Muscle of leg (tissue), 11 donors: ENCODE measurements around the gene VILL. TPM values are rescaled to one million over a fixed set of nuclear protein-coding genes. Genes with fewer than 3 reads are reported as not detected.
"Not testable (repeated sequence)": the region's sequence is repeated elsewhere in the genome, so short reads cannot be mapped to it uniquely, and the experiment has no call there.

Experiments
- DNase-seq: peaks from one replicate; pipeline ENCODE4 v3.0.0; 2013
- H3K27ac ChIP-seq: one replicate; pipeline ENCODE4 v1.5.1; 2013; ENCODE audit warnings: mild to moderate bottlenecking, low read length, control low read depth
- H3K27me3 ChIP-seq: one replicate; pipeline ENCODE4 v1.6.1; 2013; ENCODE audit warnings: low read length; ENCODE audit not compliant: control insufficient read depth, insufficient read depth
- H3K36me3 ChIP-seq: one replicate; pipeline ENCODE4 v1.6.1; 2013; ENCODE audit warnings: low read length; ENCODE audit not compliant: control insufficient read depth, insufficient read depth
- H3K4me1 ChIP-seq: one replicate; pipeline ENCODE4 v1.6.1; 2013; ENCODE audit warnings: low read length; ENCODE audit not compliant: control insufficient read depth, insufficient read depth
- H3K4me3 ChIP-seq: one replicate; pipeline ENCODE4 v1.5.1; 2013; ENCODE audit warnings: low read length, control low read depth
- H3K9me3 ChIP-seq: replicated peaks from 2 replicates; pipeline ENCODE4 v1.6.1; 2013; ENCODE audit warnings: low read depth, low read length; ENCODE audit not compliant: control insufficient read depth
- WGBS: methylation state at CpG from one replicate; pipeline ENCODE4 v1.1.5; 2013; ENCODE audit warnings: missing lambda C conversion rate; ENCODE audit not compliant: insufficient coverage; 5-methylcytosine and 5-hydroxymethylcytosine counted together
- polyA plus RNA-seq, 8 donors: library from polyadenylated mRNA; unstranded; fragments of 120-200 nt; gene quantifications; one replicate each; pipeline versions ENCODE4 v1.2.1 to v1.2.3, GENCODE V29; 2013; ENCODE audit warnings: inconsistent platforms in 1 of 8, low replicate concordance in 1 of 8; ENCODE audit not compliant: insufficient read length in 8 of 8, insufficient read depth in 1 of 8
- total RNA-seq: library from RNA; stranded (reverse); fragments of 120-200 nt; gene quantifications from one replicate; pipeline ENCODE4 v1.2.4, GENCODE V29; 2013

Gene VILL
- total and polyA plus RNA-seq, 9 donors = 3.7 to 10.4 (median 7.2) TPM

DNA sequence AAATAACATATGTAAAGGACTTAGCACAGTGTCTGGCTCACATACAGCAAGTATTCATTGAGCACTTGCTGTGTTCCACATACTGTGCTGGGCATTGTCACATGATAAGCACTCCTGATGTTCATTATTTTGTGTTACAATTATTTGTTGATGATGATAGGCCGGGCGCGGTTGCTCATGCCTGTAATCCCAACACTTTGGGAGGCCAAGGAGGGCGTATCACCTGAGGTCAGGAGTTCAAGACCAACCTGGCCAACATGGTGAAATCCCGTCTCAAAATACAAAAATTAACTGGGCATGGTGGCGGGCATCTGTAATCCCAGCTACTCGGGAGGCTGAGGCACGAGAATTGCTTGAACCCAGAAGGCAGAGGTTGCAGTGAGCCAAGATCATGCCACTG lies 18.5 kb upstream of the VILL start:
- not testable (repeated sequence) for DNase-seq, H3K27me3 ChIP-seq, H3K9me3 ChIP-seq, H3K27ac ChIP-seq, H3K4me3 ChIP-seq
- peaks cover 37% of the 10 kb centered on the region for H3K36me3 ChIP-seq
- 94% methylated on average over 8 of the region's 8 CpGs for WGBS
- H3K4me1 ChIP-seq = peaks cover 41% of the 10 kb centered on the region

DNA sequence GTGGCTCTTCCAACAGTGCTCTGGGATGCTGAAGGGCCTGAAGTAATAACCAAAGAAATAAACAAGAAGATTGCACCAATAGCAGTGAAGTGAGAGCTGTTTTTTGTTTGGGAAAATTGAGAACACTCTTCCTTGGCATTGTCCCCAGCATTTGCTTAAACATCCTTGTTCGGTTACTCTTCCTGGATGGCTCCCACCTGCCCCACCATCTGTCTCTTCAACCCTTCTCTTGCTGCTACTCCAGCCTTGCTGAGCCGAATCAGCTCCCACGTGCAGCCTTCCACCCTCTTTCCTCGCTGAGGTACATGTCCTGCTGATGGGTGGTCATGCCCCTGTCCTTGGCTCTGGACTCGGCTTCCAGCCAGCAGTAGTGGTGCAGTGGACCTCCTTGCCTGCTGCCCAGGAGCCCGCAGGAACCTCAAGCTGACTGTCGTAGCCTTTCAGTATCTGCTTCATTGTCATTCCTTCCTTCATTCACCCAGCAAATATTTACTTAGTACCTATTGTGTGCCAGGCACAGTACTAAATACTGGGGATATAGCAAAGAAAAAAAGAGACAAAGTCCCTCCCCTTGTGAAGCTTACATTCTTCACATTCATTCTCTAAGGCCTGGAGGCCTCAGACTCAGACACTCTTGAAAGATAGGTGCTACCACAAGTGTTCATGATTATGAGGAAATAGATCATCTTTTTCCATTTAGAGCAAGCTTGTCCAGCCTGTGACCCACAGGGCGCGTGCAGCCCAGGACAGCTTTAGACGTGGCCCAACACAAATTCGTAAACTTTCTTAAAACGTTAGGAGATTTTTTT lies 17.1 kb upstream of the VILL start:
- H3K36me3 ChIP-seq = peaks cover 37% of the 10 kb centered on the region
- no peaks in the 10 kb centered on the region for H3K27me3 ChIP-seq
- no peak for DNase-seq
- peak overlapping the region; percentile 25 for H3K27ac ChIP-seq
- H3K4me3 ChIP-seq = no peak overlapping the region
- WGBS = 79% methylated on average over 7 of the region's 12 CpGs
- H3K9me3 ChIP-seq = no peaks in the 10 kb centered on the region
- H3K4me1 ChIP-seq = peaks cover 35% of the 10 kb centered on the region

DNA sequence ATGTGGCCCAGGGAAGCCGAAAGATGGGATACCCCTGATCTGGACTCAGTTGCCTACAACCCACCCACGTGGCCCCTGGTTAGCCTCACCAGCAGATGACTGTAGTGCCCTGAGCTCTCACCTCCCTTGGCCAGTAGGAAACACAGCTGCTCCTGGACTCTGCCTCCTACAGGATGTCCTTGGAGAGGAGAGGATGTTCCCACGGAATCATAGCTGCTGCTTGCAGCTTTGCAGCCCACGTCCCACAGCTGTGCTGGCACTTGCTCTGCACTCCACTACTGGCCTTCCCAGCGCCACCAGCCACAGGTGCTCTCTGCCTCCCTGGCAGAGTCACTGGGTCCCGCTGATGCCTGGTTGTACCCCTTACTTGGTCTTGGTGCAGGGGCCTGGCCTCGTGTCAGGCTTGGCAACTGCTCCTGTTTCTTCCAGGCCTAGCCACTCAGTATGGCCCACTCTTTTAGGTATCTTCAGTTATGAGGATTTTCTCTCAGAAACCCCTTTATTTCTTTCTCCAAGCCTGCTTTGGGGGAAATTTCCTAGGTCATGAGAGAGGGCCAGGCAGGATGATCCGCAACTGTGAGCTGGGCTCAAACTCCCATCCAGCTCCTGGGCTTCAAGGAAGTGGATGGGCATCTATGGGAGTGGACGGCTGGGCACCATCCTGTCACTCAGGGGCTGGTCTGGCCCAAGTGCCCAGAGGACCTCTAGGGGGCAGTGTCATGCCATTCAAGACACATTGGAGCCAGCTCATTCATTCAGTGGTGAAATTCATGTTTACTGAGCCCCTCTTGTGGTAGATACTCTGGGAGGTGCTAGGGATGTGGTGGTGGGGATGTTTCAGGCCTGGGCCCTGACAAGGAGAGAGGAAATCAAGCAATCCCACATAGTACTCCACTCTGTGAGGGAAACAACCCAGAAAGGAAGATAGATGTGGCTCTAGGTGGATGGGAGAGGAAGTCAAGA lies 16.2 kb upstream of the VILL start:
- DNase-seq = peak; percentile 77
- H3K4me1 ChIP-seq = peaks cover 25% of the 10 kb centered on the region

DNA sequence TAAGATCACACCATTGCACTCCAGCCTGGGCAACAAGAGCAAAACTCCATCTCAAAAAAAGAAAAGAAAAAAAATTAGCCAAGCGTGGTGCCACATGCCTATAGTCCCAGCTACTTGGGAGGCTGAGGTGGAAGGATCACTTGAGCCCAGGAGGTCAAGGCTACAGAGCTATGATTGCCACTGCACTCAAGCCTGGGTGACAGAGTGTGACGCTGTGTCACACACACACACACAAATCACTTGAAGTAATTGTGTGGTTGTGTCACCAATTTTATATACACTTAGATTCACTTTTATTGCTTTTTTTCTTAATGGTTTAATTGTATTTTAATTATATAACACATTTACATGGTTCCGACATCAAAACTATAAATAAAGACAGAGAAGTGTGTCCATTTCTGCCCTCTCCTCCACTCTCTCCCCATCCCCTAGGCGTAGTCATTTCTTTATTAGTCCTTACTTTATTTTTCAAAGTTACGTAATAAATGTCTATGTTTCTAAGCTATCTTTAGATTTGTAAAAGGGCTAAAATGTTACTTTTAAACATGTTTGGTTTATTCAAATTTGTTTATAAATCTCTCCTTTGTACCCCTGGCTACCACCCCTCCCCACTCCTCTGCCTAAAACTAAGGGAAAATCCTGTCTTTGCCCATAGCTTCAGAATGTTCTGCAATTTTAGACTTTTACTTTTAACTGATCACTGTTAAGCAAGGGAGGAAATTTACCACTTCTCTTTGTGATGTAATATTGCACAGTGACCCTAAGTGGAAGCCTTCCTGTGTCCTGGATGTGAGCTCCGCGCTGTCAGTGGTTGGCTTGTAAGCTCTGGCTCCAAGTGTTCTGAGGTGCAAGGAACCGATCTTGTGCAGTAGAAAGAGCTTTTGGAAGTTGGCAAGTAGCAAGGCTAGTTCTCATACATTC lies 10.8 kb upstream of the VILL start:
- DNase-seq = no peak
- H3K27ac ChIP-seq = no peak overlapping the region

More for the DNA sequence above, 16.2 kb upstream of the VILL start:
- no peak overlapping the region for H3K4me3 ChIP-seq
- peaks cover 37% of the 10 kb centered on the region for H3K36me3 ChIP-seq
- no peaks in the 10 kb centered on the region for H3K9me3 ChIP-seq
- H3K27me3 ChIP-seq = no peaks in the 10 kb centered on the region
- H3K27ac ChIP-seq = peak overlapping the region; percentile 48
- WGBS = 51% methylated on average over 7 of the region's 9 CpGs

DNA sequence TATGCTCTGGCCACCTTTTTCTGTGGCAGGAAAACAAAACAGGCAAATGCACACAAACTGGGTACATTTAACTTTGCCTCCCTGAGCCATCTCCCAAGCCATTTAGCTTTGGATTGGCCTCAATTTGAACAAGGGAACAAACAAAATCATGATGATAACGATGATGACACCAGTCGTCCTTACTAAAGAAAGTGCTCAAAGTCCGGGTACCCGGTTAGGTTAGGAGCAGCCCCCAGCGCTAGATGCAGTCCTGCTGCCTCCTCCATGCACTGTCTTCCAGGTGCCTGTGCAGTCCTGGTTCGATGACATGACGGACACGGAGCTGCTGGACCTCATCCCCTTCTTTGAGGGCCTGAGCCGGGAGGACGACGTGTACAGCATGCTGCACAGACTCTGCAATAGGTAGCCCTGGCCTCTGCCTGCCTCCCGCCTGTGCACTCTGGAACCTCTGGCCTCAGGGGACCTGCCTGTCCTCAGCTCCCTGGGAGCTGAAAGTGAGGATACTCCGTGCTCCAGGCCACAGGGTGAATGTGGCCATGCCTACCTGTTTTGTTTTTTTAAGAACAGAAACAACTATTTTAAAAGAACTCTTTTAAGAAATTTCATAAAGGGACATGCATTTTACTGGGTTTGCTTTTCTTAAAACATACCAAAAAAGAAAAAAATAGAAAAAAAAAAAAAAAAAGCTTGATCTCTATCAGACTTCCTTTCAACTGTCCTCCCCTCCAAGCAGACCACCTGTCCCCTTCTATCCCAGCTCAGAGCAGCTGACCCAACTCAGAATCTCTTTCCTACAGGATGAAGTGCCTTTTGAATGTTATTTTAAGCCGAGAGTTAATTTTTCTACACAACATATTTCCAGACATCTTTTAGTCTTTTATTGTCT lies 9.9 kb upstream of the VILL start:
- no peak for DNase-seq
- peak overlapping the region; percentile 13 for H3K27ac ChIP-seq
- H3K4me3 ChIP-seq = no peak overlapping the region
- peaks cover 11% of the 10 kb centered on the region for H3K4me1 ChIP-seq
- H3K9me3 ChIP-seq = no peaks in the 10 kb centered on the region
- H3K36me3 ChIP-seq = peaks cover 42% of the 10 kb centered on the region
- WGBS = 89% methylated on average over 12 of the region's 14 CpGs
- H3K27me3 ChIP-seq = no peaks in the 10 kb centered on the region

More for the DNA sequence above, 10.8 kb upstream of the VILL start:
- Histone ChIP-seq H3K4me1 (peaks cover 15% of the 10 kb centered on the region), H3K27me3 (no peaks in the 10 kb centered on the region), H3K9me3 (no peaks in the 10 kb centered on the region), H3K4me3 (no peak overlapping the region), H3K36me3 (peaks cover 46% of the 10 kb centered on the region)
- WGBS = 87% methylated on average over 3 of the region's 8 CpGs

DNA sequence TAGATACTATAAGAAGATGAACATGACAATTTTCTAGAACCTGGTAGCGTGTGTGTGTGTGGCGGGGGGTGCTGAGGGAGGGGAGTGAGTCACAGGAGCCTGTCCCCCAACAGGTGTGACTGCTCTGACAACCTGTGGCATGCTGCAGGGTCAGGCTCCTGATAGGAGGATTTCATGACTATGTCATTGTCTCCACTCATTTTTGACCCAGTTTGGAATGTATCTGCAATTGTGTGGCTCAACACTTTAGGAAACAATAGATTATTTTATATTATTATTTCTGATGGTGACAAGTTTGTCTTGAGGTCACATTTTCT lies 9.3 kb upstream of the VILL start:
- H3K27me3 ChIP-seq = no peaks in the 10 kb centered on the region
- WGBS = no CpG with 5 or more reads among the region's 2 CpGs
- H3K4me3 ChIP-seq = no peak overlapping the region
- peaks cover 11% of the 10 kb centered on the region for H3K4me1 ChIP-seq
- peak overlapping the region; percentile 42 for H3K27ac ChIP-seq
- no peak for DNase-seq
- H3K36me3 ChIP-seq = peaks cover 36% of the 10 kb centered on the region
- no peaks in the 10 kb centered on the region for H3K9me3 ChIP-seq

DNA sequence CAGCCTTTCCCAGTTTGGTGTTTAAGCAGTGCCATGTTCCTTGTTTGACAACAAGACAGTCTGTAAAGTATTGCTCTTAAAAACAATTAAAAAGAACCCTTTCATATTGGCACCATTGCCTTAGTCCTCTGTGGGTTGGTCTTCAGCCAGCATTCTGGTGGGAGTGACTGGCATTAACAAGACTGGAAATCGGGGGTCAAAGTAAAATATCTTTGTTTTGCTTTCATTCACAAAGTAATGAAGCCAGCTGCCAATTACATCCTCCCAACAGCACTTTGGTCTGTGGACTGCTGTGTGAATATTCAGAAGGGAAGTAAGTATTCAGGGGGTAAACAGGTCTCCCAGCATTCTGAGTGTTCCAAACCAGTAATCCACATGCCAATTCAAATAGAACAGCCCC lies 8.3 kb upstream of the VILL start:
- Histone ChIP-seq H3K27me3 (no peaks in the 10 kb centered on the region), H3K27ac (no peak overlapping the region), H3K36me3 (peaks cover 32% of the 10 kb centered on the region), H3K4me3 (no peak overlapping the region), H3K9me3 (no peaks in the 10 kb centered on the region), H3K4me1 (peaks cover 11% of the 10 kb centered on the region)
- DNase-seq = no peak
- WGBS = no CpG with 5 or more reads among the region's 1 CpG

DNA sequence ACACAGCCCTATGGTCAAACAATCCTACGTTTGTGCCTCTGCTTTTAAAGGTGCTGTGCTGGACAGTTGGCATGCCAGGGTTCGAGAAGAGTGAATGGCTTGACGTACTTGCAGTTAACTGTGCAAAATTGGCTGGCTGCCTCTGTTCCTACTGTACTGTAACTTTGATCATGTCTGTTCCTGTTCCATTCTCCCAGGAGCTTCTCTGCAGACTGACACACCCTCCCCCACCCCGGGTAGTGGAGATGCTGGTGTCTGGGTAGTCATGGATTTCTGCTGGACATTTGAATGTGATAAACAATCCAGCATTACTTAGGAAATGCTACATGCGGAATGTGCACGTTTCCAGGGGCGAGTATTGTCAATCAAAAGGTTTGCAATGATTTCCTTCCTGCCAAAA lies 6.5 kb upstream of the VILL start:
- WGBS = 91% methylated on average over 4 of the region's 7 CpGs
- Histone ChIP-seq H3K27me3 (no peaks in the 10 kb centered on the region), H3K27ac (no peak overlapping the region), H3K36me3 (peaks cover 32% of the 10 kb centered on the region), H3K4me3 (no peak overlapping the region), H3K4me1 (peaks cover 11% of the 10 kb centered on the region), H3K9me3 (no peaks in the 10 kb centered on the region)
- DNase-seq = no peak

DNA sequence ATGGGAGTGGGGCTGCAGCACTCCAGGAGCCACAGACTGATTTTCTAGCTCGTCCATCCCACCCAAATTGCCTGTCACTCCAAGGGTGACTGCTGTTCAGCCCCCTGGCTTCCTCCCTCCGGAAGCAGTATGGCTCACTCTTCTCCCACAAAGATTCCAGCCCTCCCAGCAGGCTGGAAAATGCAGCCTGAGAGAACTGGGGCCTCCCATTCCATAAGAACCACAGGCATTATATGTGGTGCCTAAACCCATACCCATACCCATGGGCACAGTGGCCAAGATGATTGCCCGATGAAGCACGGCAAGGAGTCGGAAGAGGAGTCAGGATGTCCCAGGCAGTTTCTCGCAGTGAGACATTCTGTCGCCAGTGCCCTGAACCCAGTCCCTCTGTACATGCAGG lies 6.0 kb upstream of the VILL start:
- H3K9me3 ChIP-seq = no peaks in the 10 kb centered on the region
- no peaks in the 10 kb centered on the region for H3K27me3 ChIP-seq
- peaks cover 32% of the 10 kb centered on the region for H3K36me3 ChIP-seq
- no peak for DNase-seq
- WGBS = 75% methylated on average over 5 of the region's 7 CpGs
- H3K4me3 ChIP-seq = no peak overlapping the region
- peaks cover 11% of the 10 kb centered on the region for H3K4me1 ChIP-seq
- H3K27ac ChIP-seq = no peak overlapping the region
